Small intestine (tissue), 7 donors: ENCODE data around the gene MAN2A1. TPM values are rescaled to one million over a fixed set of nuclear protein-coding genes. Genes with fewer than 3 reads are reported as not detected.

Experiments
- DNase-seq, 2 donors: peaks; one replicate each; pipeline versions ENCODE4 v3.0.0 to v3.0.0-alpha.2; 2013
- FAIRE-seq: peaks from 2 replicates; lab custom pipeline; 2012; peaks lifted over from hg19 to GRCh38; lab: Jason Lieb, UNC
- H3K27ac ChIP-seq, 3 donors: one replicate each; pipeline ENCODE4 v1.5.1; 2013; ENCODE audit warnings: low read length in 2 of 3, mild to moderate bottlenecking in 2 of 3, control low read depth in 1 of 3, inconsistent platforms in 1 of 3, low read depth in 1 of 3, moderate library complexity in 1 of 3
- H3K27me3 ChIP-seq, 3 donors: one replicate each; pipeline ENCODE4 v1.6.1; 2013; ENCODE audit warnings: low read length in 3 of 3, inconsistent platforms in 1 of 3; ENCODE audit not compliant: control insufficient read depth in 3 of 3, insufficient read depth in 3 of 3
- H3K36me3 ChIP-seq, 3 donors: one replicate each; pipeline ENCODE4 v1.6.1; 2013; ENCODE audit warnings: low read length in 3 of 3, inconsistent platforms in 1 of 3, low read depth in 1 of 3, mild to moderate bottlenecking in 1 of 3, moderate library complexity in 1 of 3; ENCODE audit not compliant: control insufficient read depth in 3 of 3, insufficient read depth in 2 of 3
- H3K4me1 ChIP-seq, 3 donors: one replicate each; pipeline ENCODE4 v1.6.1; 2013; ENCODE audit warnings: low read length in 2 of 3, inconsistent platforms in 1 of 3, low read depth in 1 of 3, mild to moderate bottlenecking in 1 of 3, moderate library complexity in 1 of 3; ENCODE audit not compliant: control insufficient read depth in 3 of 3, insufficient read depth in 2 of 3
- H3K4me3 ChIP-seq, 3 donors: one replicate each; pipeline ENCODE4 v1.5.1; 2013; ENCODE audit warnings: low read length in 3 of 3, control low read depth in 1 of 3, inconsistent platforms in 1 of 3, low read depth in 1 of 3, mild to moderate bottlenecking in 1 of 3, moderate library complexity in 1 of 3
- H3K9me3 ChIP-seq, 2 donors: one replicate each; pipeline ENCODE4 v1.6.1; 2013; ENCODE audit warnings: low read depth in 1 of 2, low read length in 1 of 2; ENCODE audit not compliant: control insufficient read depth in 2 of 2, insufficient read depth in 1 of 2
- WGBS, 3 donors: extraction: QIAGEN DNeasy Blood & Tissue Kit; methylation state at CpG; one replicate each; pipeline ENCODE4 v1.1.7; 2013; 5-methylcytosine and 5-hydroxymethylcytosine counted together
- polyA plus RNA-seq, 4 donors: library from polyadenylated mRNA; stranded (reverse) in 3 of 4; unstranded in 1 of 4; fragments of 200-250 nt in 3 of 4; fragments of 120-200 nt in 1 of 4; gene quantifications; one replicate each; pipeline versions ENCODE4 v1.2.1 to v1.2.3, GENCODE V29; 2013
- donor health status: healthy with polysubstance abuse.
- donor health status: control.
- donor health status: control.
- donor health status: Bipolar disorder and iron deficiency.
- donor health status: healthy.

MAN2A1 gene
- polyA plus RNA-seq, 4 donors, result 16.3 to 106 (median 21.7) TPM

DNA sequence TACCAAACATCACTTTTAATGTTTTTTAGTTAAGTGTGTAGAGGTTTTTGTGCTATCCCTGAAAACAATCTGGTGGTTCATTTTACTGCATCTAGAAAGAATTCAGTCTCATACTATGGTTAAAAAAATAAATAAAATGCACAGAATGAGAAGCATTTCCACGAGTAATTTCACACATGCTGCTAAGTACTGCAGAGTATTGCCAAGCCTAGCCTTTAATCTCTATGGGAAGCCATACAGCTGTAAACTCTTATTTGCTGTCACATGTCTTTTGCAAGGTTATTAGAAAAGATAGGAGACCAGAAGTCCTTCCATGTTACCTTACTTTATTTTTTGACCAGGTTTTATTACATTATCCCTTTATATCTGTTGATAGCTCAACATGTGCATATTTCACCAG lies 37.6 kb upstream of the MAN2A1 start:
- no peaks in the 10 kb centered on the region for H3K36me3 ChIP-seq
- WGBS, 3 donors, result 11 to 39% (median 27%) methylated on average over 1 of the region's 1 CpG
- DNase-seq, result peak in 1 of 2 donors; percentile 8
- no peaks in the 10 kb centered on the region for H3K27me3 ChIP-seq
- no peaks in the 10 kb centered on the region for H3K9me3 ChIP-seq
- H3K4me3 ChIP-seq, result no peak overlapping the region
- no peaks in the 10 kb centered on the region for H3K4me1 ChIP-seq
- H3K27ac ChIP-seq, result no peak overlapping the region
- FAIRE-seq, result no peak

DNA sequence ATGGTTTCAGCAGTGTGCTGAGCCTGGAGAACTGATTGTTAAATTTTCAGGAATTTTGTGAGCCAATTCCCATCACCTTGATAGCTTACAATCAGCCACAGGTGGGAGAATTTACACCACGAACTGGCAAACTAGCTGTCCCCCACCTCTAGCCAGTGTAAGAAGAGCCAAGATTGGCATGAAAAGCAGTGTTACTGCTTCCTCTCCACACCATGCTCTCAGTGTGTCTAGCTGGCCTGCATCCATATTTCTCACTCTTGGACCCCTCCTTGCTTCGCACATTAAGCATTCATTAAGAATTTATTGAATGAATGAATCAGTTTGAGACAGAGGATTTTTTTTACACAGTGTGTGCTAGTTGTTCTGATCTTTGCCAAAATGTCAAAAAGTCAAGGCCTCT lies 36.7 kb upstream of the MAN2A1 start:
- FAIRE-seq (no peak), DNase-seq (no peak)
- H3K36me3 ChIP-seq, result no peaks in the 10 kb centered on the region
- no peaks in the 10 kb centered on the region for H3K27me3 ChIP-seq
- 42 to 52% (median 47%) methylated on average over 2 of the region's 2 CpGs for WGBS, 3 donors
- H3K4me1 ChIP-seq, result no peaks in the 10 kb centered on the region
- H3K4me3 ChIP-seq, result no peak overlapping the region
- H3K9me3 ChIP-seq, result no peaks in the 10 kb centered on the region
- no peak overlapping the region for H3K27ac ChIP-seq

DNA sequence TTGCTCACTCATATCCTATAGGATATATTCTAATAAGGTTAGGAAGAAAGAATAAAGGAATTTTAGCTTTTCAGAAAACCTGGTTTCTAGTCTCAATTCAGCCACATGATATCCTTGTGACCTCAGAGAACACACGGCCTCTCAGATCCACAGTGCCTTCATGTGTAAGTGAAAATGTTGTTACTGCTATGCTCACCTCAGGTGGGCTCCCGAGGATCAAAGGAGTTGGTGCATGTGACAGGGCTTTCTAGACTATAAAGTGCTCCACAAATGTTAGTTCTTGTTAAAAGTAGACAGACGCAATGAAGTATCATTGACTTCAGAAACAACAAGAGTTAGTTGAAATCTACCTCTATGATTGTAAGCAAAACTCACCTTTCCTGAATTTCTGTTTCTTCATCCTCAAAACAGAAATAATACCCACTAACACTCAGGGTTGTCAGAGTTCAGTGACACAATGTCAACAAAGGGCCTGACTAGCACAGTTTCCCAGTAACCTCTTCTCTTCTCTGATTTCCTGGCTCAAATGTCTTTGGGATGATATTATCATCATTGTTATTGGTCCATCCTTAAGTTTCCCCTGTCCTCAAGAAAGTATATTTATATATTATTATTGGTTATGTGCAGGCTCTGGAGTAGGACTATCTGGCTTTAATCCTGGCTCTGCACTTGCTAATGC lies 36.0 kb upstream of the MAN2A1 start:
- H3K36me3 ChIP-seq, result no peaks in the 10 kb centered on the region
- no peak overlapping the region for H3K27ac ChIP-seq
- no peaks in the 10 kb centered on the region for H3K4me1 ChIP-seq
- no peak for DNase-seq
- no peak for FAIRE-seq
- H3K27me3 ChIP-seq, result no peaks in the 10 kb centered on the region
- no peak overlapping the region for H3K4me3 ChIP-seq
- WGBS, 3 donors, result 79 to 87% (median 83%) methylated on average over 3 of the region's 3 CpGs
- no peaks in the 10 kb centered on the region for H3K9me3 ChIP-seq

DNA sequence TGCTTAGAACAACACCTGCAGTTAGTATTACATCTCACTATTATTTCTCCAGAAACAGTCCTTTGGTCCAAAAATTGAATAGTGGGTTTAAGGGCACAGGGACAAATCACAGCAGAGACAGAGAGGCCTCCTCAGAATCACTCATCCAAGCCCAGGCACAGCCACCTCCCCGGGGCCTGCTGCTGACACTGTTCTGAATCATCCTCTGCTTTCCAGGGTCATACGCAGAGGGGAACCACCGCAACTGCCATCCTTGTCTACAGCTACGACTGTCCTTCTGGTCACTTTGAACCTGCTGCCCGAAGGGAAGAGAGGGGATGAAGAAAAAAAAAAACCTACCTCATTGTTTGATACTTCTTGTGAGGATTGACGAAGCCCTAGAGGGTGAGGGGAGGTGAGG lies 35.3 kb upstream of the MAN2A1 start:
- 83 to 88% (median 87%) methylated on average over 6 of the region's 6 CpGs for WGBS, 3 donors
- FAIRE-seq, result no peak
- no peak for DNase-seq
- no peaks in the 10 kb centered on the region for H3K36me3 ChIP-seq
- no peaks in the 10 kb centered on the region for H3K27me3 ChIP-seq
- no peaks in the 10 kb centered on the region for H3K4me1 ChIP-seq
- H3K9me3 ChIP-seq, result no peaks in the 10 kb centered on the region
- no peak overlapping the region for H3K27ac ChIP-seq
- H3K4me3 ChIP-seq, result no peak overlapping the region

DNA sequence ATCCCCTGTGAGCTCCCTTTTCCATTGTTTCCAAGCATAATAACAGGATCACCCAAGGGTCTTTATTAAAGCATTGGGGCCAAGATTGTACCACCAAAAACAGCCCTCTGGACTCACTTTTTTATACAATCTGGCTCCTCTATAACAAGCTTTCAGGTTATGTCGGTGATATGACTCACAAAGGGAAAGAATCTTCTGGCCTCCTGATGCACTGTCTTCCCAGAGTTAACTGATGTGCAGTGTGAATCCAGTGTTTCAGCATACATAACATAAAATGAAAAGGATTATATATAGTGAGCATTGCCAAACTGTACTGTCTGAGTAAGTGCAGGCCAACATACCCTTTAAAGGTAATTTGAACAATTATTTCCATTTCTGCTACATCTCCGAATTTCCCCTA lies 33.9 kb upstream of the MAN2A1 start:
- no peaks in the 10 kb centered on the region for H3K9me3 ChIP-seq
- no peaks in the 10 kb centered on the region for H3K4me1 ChIP-seq
- WGBS, 3 donors, result 87 to 90% (median 88%) methylated on average over 2 of the region's 2 CpGs
- no peaks in the 10 kb centered on the region for H3K36me3 ChIP-seq
- H3K27ac ChIP-seq, result no peak overlapping the region
- H3K4me3 ChIP-seq, result no peak overlapping the region
- FAIRE-seq (no peak), DNase-seq (no peak)
- no peaks in the 10 kb centered on the region for H3K27me3 ChIP-seq

DNA sequence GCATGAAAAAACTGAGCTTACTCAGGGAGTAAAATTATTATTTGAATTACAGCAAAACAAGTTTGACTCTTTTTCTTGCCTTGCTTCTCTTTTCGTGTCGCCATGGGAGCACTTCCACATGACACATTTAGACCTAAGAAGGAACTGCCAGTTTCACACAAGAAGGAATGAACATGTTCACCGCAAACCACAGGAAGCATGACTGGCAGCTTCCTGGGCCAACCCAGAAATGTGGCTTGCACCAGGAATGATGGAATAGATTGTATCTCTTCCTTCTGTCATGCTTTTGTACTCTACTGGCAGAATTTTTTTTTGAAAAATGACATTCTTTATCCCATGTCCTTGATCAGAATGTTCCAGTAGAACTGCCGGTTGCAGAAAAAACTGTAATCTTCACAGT lies 32.9 kb upstream of the MAN2A1 start:
- no peaks in the 10 kb centered on the region for H3K9me3 ChIP-seq
- H3K27ac ChIP-seq, result no peak overlapping the region
- 51 to 85% (median 67%) methylated on average over 4 of the region's 4 CpGs for WGBS, 3 donors
- no peaks in the 10 kb centered on the region for H3K36me3 ChIP-seq
- no peak for FAIRE-seq
- no peaks in the 10 kb centered on the region for H3K27me3 ChIP-seq
- no peak for DNase-seq
- no peak overlapping the region for H3K4me3 ChIP-seq
- no peaks in the 10 kb centered on the region for H3K4me1 ChIP-seq

DNA sequence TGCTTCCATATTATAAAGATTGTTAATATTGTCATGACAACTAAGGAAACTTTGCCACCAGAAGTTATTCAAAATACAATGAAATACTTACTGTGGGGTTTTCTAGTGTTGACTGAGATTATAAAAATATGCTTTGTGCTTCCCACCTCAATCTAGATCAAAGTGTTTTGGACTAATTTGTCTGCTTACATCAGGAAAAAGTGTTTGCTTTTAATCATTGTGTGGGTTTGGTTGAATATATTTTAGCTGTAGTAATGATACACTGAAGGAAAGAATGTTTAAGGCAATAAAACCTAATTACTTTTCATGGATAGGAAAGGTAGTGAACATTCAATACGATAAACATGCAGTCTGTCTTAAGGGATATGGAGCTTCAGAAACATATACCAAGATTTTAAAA lies 29.8 kb upstream of the MAN2A1 start:
- Histone ChIP-seq H3K27ac (no peak overlapping the region), H3K4me1 (no peaks in the 10 kb centered on the region), H3K4me3 (no peak overlapping the region), H3K27me3 (no peaks in the 10 kb centered on the region), H3K9me3 (no peaks in the 10 kb centered on the region), H3K36me3 (no peaks in the 10 kb centered on the region)
- FAIRE-seq, result no peak
- 38 to 75% (median 50%) methylated on average over 1 of the region's 1 CpG for WGBS, 3 donors
- no peak for DNase-seq

DNA sequence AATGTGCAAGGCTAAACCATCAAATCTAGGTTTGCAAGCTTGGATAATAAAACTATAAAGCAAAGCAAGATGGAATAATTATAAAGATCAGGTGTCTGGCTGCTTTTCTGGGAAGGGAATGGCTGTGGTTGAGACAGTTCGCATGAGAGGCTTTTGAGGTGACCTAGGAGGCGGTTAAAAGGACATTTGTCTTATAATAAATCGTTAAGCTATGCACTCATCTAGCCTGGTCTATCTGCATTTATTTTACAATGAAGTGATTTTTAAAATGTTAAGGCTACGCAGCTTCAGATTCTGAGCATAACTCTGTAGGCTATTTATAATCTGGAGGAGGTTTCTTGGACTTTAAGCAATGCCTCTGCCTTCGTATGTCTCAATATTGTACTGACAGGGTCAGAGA lies 29.4 kb upstream of the MAN2A1 start:
- H3K9me3 ChIP-seq, result no peaks in the 10 kb centered on the region
- H3K4me3 ChIP-seq, result no peak overlapping the region
- DNase-seq (no peak), FAIRE-seq (no peak)
- H3K27me3 ChIP-seq, result no peaks in the 10 kb centered on the region
- no peaks in the 10 kb centered on the region for H3K4me1 ChIP-seq
- no peaks in the 10 kb centered on the region for H3K36me3 ChIP-seq
- 69 to 78% (median 72%) methylated on average over 5 of the region's 5 CpGs for WGBS, 3 donors
- no peak overlapping the region for H3K27ac ChIP-seq

DNA sequence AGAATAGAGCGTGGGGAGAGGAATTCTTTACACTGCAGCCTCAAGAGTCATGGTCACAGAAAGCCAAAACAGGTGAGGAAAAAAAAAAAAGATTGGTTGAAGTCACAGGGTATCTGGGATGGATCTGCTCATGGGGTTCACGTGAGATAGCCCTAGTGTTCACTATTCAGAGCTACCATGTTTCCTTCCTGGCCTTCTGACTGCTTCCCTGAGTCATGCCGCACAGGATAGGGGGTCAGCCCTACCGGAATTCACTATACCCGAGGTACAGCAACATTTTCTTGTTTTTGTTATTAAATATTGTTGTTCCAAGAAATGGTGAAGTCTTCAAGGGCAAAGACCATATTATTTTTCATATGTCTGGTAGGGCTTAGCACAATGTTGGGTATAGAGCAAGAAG lies 21.5 kb upstream of the MAN2A1 start:
- H3K27ac ChIP-seq, result no peak overlapping the region
- no peaks in the 10 kb centered on the region for H3K4me1 ChIP-seq
- DNase-seq (no peak), FAIRE-seq (no peak)
- no peaks in the 10 kb centered on the region for H3K9me3 ChIP-seq
- 88 to 92% (median 90%) methylated on average over 5 of the region's 5 CpGs for WGBS, 3 donors
- H3K36me3 ChIP-seq, result no peaks in the 10 kb centered on the region
- no peaks in the 10 kb centered on the region for H3K27me3 ChIP-seq
- H3K4me3 ChIP-seq, result no peak overlapping the region
